DMS153 treated with DMSO at 0.1 percent for 48 hours (cell line): Measurements from ENCODE around the gene TBCA.
"Not testable (repeated sequence)": the region's sequence is repeated elsewhere in the genome, so short reads cannot be mapped to it uniquely, and the experiment has no call there.

Experiments
- DNase-seq: peaks from one replicate; lab custom pipeline; 2025; ENCODE audit not compliant: unreplicated experiment; lab: John Stamatoyannopoulos, UW

Gene TBCA

DNA sequence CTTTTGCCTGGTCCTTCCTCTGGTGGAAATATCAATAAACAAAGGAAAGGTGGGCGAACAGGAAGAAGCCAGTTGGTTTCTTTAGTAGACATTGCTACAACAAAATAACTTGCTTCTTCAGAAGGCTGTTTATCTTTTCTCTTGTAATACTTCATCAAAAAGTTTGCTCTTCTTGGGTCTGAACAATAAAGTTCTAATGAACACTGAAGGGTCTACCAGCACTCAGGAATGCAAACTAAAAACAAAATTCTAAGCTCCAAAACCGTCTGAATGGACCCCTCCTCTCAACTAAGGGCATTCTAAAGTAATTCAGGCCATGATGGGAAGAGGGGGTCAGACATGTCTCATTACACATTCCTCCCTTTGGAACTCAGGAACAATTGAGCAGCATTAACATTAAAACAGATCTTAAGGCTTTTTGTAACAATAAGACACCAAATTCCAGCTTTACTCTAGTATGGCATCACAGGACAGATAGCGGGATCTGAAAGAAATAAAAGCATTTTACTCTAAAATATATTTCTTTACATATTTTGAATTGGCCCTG, 2.3 kb downstream of the TBCA start:
- no peak for DNase-seq

DNA sequence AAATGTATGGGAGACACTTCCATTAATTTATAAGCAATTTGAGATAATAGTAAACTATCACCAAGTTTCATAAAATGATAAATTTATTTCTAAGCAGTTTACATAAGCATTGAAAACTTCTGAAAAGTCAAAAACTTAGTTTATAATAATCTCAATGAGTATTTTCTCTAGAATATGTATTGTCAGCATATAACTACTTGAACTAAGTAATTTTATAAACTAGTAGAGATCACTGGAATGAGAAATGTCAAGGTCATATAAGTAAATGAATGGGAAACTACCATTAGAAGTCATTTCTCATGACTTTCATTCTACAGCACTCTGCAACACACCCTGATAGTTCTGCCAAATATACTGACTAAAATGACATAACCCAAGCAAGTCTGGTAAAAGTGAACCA, 3.4 kb downstream of the TBCA start:
- no peak for DNase-seq

DNA sequence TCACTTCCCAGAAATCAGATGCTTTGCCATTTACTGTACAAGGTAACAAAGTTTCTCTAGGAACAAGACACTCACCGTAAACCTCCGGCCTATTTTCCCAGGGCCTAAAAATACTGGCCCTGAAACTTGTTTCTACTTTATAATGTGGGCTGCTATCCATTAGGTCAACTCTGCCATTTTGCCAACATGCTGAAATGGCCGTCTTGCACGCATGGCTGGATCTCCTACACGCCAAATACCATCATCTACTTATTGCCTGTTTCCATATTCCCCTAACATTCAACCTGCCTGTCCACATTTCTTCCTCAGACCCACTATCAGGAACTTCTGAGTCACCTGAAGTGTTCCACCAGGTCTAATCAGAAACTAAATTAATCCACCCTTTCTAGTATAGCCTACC, 4.7 kb downstream of the TBCA start:
- no peak for DNase-seq

DNA sequence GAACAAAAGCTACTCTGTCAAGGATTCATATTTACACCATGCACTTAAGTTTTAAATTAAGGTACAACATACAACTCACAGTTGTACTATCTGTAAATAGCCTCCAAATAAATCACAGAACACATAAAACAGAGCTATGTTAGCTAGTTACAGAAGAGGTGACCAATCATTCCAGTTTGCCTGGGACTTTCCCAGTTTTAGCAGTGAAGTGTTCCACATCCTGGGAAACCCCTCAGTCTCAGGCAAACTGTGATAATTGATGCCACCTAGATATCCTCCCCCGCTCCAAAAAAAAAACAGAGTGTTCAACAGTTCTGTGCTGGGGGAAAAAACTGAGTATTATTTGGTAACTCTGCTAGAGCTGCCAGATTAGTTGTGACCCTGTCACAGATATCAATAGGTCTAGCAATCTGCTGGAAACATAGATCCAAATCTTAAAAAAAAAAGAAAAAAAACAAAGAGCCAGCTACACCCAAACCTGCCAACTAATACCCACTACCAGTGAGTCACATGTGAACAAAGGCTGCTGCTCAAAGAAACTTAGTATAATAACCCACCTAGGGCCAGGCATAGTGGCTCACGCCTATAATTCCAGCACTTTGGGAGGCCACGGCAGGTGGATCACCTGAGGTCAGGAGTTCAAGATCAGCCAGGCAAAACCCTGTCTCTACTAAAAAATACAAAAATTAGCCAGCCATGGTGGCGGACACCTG, 5.7 kb downstream of the TBCA start:
- DNase-seq = no peak

DNA sequence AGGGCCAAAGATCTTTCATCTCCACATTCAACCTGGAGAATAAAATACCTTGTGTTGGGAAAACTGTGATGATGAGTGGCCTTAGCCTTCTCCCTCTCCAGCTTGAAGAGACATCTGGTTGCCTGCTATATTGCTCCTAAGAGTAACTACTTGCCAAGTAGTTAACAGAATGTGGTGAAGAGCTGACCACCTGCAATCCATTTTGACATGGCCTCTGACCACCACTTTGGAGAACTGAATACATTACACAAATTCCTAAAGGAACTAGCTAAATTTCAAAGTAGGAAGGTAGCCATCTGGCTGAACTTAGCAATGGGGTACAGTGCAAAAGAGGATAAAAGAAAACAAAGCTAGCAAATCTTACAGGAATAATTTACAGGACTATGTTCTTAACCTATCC, 7.2 kb downstream of the TBCA start:
- no peak for DNase-seq

DNA sequence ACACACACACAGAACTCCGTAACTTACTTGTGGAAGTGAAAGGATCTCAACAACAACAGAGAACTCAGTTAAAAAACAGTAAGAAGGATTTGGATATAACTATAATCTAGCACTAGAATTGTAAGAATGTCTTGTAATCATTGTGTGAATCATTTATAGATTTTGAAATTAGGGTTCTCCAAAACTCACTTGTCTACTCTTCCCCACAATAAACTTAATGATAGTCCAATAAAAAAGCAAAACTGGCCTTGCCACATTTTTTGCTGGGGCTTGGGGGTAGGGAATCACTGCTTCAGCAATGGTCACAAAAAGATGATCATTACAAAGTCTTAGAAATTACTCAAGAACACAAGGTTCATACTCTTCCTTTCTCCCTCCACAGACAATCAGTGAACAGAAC, 8.8 kb downstream of the TBCA start:
- DNase-seq = no peak

DNA sequence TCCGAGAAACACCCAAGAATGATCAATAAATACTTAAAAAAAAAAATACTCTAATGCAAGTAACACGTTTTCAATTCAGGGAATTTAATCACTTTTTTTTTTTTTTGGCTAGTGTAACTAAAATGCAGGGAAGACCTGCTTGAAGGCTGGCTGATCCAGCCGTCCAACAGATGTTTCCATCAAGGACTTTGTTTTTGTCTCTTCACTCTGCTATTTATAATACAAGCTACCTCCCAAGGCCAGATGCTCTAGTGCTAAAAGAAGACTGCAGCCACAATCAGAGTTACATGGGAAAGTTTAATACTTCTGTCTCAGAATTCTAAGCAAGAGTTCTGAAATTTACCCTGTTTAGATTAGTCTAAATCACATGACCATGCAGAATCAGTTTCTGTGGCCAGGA, 14.5 kb downstream of the TBCA start:
- no peak for DNase-seq

DNA sequence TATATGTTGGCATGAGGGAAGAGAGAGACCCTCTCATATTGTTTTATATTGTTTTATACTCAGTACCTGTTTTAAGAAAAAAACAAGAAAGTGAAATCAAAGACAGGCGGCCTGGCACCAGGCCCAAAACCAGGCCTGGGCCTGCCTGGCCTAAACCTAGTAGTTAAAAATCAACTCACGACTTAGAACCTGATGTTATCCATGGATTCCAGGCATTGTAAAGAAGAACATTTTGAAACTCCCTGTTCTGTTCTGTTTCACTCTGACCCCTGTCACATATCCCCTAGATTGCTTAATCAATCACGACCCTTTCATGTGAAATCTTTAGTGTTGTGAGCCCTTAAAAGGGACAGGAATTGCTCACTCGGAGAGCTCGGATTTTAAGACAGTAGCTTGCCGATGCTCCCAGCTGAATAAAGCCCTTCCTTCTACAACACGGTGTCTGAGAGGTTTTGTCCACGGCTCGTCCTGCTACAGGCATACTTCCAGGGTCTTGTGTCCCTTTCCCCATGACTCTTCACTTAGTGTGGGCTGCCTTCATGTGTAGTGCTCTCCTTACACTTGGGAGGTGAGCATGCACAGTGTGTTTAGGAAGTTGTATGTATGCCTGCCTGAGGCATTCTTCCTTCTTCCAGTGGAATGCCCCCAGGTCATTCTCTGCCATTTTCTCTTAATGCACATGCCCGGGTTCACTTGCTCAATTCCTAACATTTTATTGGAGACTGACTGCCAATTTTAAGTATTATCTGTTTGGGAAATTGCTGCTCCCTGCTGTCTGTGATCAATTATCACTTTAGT, 17.8 kb downstream of the TBCA start:
- DNase-seq = no peak

DNA sequence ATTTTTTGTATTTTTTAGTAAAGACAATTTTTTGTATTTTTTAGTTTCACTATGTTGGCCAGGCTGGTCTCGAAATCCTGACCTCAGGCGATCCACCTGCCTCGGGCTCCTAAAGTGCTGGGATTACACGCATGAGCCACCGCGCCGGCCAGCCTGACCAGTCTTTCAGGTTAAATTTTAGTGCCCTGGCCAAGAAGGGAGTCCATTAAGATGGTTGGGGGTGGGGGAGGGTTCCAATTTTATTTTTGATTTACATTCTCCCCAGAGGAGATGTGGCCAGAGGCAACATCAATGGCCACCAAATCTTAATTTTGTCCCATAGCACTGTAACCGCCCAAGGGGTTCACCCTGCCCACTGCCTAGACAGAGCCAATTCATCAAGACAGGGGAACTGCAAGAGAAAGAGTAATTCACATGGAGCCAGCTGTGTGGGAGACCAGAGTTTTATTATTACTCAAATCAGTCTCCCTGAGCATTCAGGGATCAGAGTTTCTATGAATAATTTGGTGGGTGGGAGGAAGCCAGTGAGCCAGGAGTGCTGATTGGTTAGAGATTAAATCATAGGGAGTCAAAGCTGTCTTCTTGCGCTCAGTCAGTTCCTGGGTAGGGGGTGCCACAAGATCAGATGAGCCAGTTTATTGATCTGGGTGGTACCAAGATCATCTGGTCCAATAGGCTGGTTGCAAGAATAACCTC, 24.7 kb downstream of the TBCA start:
- no peak for DNase-seq

DNA sequence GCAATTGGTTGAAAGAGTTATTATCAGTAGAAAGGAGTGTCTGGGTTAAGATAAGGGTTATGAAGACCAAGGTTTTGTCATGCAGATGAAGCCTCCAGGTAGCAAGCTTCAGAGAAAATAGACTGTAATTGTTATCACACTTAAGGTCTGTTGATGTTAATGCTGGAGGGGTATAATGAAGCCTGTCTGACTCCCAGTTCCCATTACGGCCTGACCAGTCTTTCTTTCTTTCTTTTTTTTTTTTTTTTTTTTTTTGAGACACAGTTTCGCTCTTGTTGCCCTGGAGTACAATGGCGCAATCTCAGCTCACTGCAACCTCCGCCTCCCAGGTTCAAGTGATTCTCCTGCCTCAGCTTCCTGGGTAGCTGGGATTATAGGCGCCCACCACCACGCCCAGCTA, 25.2 kb downstream of the TBCA start:
- not testable (repeated sequence) for DNase-seq

DNA sequence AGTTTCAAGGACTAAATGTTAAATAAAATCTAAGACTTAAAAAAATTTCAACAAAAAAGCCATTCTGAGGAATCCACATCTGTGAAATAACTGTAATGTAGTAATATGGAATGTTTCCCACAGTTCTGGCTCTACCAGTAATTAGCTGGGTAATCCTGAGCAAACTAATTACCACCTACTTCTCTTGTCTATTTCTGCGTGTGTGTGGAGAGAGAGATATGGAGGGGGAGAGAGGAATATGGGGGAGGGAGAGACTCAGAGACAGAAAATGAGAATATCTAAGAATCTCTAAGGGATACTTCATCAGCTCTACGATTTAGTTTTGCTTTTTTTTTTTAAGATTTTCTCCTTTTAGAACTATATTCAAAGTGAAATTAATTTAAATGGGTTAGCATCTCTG, 28.0 kb downstream of the TBCA start:
- no peak for DNase-seq

DNA sequence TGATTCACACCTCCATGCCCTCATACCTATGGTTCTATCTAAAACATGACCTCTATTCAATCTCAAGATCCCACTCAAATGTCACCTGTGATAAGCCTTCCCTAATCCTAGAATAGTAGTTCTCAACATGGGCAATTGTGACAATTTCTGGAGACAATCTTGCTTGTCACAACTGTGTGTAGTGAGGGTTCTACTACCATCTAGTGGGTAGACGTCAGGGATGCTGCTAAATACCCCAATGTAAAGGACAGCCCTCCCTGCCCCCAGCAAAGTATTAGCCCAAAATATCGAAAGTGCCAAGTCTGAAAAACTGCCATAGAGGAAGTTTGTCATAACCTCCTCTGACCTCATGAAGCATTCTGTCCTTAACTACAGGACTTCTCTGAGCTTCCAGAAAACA, 32.0 kb downstream of the TBCA start:
- no peak for DNase-seq

DNA sequence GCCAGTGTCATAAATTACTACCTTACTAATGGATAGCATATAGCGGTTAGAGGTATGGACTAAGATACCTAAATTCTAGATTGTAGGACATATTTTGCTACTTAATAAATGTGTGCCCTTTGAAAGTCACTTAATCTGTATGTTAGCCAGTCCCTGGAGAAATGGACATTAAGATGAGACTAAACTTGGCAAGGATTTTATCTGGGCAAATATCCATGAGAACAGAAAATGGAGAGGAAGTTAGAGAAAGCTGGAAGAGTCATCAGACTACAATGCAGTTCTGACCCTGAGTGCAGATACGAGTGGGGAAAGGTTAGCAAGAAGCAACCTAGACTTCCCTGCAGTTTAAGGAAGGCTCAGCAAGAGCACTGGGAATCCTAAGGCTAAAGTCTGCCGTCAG, 33.0 kb downstream of the TBCA start:
- DNase-seq = no peak

DNA sequence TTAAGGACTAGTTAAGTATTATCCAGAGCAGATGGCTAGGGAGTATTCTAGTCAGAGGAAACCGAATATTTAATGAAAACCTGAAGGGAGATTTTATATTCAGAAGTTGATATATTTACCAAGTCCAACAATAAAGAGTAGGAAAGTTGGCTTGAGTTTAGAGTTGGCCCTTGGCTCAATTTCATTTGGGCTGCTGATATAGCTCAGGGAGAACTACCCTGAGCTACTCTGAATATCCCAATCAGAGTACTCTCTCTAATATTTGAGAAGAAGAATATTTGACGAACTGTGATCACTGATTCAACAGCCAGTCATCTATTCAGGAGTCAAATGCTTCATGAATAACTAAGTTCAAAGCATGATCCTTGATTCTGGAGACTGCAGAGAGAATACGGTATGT, 34.5 kb downstream of the TBCA start:
- DNase-seq = no peak

DNA sequence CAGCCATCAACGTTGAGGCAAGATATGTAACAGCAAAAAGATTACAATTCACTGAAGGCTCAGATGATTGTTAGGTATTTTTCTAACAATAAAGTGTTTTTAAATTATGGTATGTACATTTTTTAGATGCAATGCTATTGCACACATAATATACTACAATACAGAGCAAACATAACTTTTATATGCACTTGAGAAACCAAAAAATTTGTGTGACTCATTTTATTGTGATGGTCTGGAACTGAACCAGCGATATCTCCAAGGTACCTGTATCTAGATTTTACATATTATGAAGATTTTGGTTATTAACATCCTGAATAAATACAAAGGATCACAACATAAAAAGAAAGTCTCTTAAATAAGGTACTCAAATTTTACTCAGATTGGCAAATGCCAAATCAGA, 41.3 kb downstream of the TBCA start:
- DNase-seq = no peak

DNA sequence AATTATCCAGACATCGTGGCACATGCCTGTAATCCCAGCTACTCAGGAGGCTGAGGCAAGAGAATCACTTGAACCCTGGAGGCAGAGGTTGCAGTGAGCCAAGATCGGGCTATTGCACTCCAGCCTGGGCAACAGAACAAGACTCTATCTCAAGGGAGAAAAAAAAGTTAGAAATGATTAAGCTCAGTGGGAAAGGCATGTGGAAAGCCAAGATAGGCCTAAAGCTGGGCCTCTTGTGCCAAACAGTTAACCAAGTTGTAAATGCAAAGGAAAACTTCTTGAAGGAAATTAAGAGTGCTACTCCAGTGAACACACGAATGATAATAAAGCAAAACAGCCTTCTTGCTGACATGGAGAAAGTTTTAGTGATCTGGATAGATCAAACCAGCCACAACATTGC, 43.0 kb downstream of the TBCA start:
- DNase-seq = no peak

DNA sequence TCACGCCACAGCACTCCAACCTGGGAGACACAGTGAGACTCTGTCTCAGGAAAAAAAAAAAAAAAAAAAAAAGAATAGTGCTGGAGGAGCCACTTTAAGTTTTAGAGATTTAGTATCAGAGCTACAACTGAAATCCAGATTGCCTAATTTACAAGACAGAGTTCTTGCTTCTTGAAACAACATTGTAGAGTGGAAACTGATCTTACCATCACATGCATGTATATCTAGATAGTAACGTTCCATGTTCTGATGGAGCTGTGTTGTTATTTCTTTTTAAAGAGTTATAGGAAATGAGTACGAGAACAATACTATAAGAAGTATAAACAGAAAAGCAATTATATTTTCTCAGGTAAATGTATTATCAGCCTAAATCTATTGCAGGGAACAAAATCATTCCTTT, 48.9 kb downstream of the TBCA start:
- no peak for DNase-seq

DNA sequence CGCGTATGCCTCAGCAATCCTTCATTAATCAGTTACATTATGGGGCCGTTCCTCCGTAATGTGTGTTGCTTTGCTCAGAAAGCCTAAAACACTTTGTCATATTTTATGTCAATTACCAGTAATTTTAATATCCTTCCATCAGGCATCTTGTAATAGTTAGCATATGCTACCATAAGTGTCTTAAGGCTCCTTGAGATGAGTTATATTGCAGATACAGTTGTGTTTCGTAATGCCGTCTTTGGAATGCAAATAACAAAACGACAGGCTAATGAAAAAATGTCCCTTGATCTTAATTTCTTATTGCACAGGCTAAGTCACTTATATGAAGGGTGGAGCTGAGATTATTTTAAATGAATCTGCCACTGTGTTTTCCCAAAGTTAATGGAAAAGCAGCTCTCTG, 50.5 kb downstream of the TBCA start:
- DNase-seq = no peak

DNA sequence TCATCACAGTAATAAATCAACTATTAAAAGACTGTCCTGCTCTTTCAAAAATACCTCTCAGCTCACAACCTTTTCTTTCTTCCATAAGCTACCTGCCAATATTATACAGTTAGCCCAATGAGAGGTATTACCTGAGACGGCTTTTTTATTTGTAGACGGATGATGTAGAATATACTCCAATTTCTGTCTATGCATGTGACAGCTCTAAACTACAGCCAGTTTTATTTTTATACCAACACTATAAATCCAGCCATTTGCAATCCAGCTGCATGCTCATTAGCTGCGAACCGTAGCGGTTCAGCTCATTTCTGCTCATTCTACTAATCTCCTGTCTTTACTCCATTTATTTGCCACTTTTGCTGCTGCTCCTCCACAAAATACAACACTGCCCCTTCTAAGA, 51.2 kb downstream of the TBCA start:
- DNase-seq = no peak

DNA sequence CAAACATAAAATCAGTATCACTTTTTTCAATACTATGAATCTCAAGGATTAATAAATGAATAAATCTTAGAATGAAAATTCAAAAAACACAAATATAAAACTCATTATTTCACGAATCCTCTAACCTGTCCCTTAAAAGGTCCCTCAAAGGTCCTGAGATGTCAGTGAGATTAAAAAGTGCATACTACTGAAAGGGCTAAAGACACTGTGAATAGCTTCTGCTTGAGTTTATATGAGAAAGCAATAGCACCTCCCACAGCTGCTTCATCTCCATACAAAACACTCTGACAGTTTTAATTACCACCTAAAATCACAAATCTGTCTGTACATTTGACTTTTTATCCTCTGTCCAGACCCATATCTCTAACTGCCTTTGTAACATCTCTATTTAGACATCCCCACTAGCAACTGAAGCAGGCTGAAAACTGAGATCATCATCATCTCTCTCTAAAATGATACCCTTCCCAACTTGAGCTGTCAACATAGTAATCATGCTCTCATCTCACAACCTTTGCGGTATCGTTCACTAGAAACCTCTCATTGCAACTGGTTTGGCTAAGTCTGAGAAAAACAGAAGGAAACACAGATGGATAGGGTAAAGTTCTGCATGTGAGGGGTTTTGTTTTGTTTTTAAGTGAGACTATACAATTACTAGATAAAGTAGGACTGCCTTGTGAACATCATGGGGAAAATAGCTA, 56.3 kb downstream of the TBCA start:
- no peak for DNase-seq

DNA sequence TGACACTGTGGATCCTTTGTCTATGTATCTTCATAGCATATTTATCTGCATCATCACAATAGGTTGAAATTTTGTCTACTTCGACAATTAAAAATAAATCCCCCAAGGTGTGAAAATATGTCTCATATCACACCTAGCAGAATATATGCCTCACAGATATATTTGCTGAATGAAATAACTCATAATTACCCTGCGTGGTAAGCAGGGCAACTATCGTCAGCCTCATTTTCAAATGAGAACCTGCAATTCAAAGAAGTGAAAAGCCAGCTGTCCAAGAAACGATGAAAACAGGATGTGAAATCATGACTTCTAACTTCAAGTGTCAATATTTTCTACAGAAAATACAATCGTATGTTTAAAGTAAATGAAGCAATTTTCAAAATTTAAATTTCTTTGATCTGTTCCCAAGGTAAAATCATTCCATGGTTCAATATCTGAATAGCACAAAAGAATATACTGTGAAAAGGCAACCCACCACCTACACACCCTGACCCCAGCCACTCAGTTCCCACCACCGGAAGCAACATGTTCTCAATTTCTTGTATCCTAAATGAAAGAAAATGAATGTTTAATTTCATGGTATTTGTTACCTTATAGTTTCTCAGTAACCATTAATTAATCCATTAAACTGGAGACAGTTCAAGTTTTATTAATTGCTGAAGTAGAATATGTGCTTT, 57.1 kb downstream of the TBCA start:
- no peak for DNase-seq
